Measurements from ENCODE around the gene STRBP. TPM values are rescaled to one million over a fixed set of nuclear protein-coding genes. Genes with fewer than 3 reads are reported as not detected.

The STRBP gene
- total and polyA plus RNA-seq, 2 of the 8 experiments (the other 6 are each of a cell fraction or from before 2014, with no cell fraction given): 29.7 to 105 TPM

- TF ChIP-seq CTCF (IDR thresholded peaks at IDR 0.05; ENCODE audit: control extremely low read depth in 1 of 3, insufficient read depth in 1 of 3, low read depth in 1 of 3, low read length in 3 of 3): no peak
These were observed 22.4 kb upstream of the STRBP start (continued) for GRCh38 chr9:123290764-123291163.

Data from H1 (cell line).